Vagina (tissue), 2 donors: ENCODE results near the gene HRH1. TPM values are rescaled to one million over a fixed set of nuclear protein-coding genes. Genes with fewer than 3 reads are reported as not detected.

ENCODE experiments used
- DNase-seq, 2 donors: peaks; one replicate each; pipeline ENCODE4 v3.0.0-alpha.2; 2017; ENCODE audit errors: extremely low spot score in 2 of 2
- H3K27ac ChIP-seq: fragments of 200-600 bp; sonication (generic); one replicate; pipeline ENCODE4 v1.5.1; 2019
- H3K27me3 ChIP-seq: fragments of 200-600 bp; sonication (generic); one replicate; pipeline ENCODE4 v1.5.1; 2019
- H3K36me3 ChIP-seq, 2 donors: fragments of 200-600 bp; sonication (generic); one replicate each; pipeline ENCODE4 v1.5.1; 2017 to 2019
- H3K4me1 ChIP-seq: fragments of 200-600 bp; sonication (generic); one replicate; pipeline ENCODE4 v1.5.1; 2019
- H3K4me3 ChIP-seq, 2 donors: fragments of 200-600 bp; sonication (generic); 1 replicate in 1 of 2; 2 replicates in 1 of 2; pipeline ENCODE4 v1.5.1; 2016 to 2019
- H3K9me3 ChIP-seq: fragments of 200-600 bp; sonication (generic); one replicate; pipeline ENCODE4 v1.5.1; 2019
- CTCF ChIP-seq, 3 experiments: fragments of 450-650 bp in 2 of 3; fragments of 200-600 bp in 1 of 3; sonication (generic) in 1 of 3; IDR thresholded peaks; one replicate each; pipeline ENCODE4 v1.5.1; 2017 to 2019; ENCODE audit warnings: antibody characterized with exemption in 3 of 3, mild to moderate bottlenecking in 2 of 3, moderate library complexity in 2 of 3
- POLR2A ChIP-seq, 2 donors: fragments of 450-650 bp; IDR thresholded peaks; one replicate each; pipeline ENCODE4 v1.6.1; 2017; ENCODE audit warnings: antibody characterized with exemption in 2 of 2, mild to moderate bottlenecking in 2 of 2, moderate library complexity in 2 of 2
- POLR2AphosphoS5 ChIP-seq, 2 donors: sonication (generic); formaldehyde crosslinking; IDR thresholded peaks; one replicate each; pipeline ENCODE4 v1.9.0; 2017; ENCODE audit warnings: antibody characterized with exemption in 2 of 2, mild to moderate bottlenecking in 2 of 2, low read depth in 1 of 2; ENCODE audit not compliant: insufficient read depth in 1 of 2
- intact Hi-C: fragments of 100-400 bp; cut with DNase I; formaldehyde crosslinking; loops from one replicate; pipeline ENCODE4 v1.15.1; 2023
- total RNA-seq: library from RNA; depleted of rRNA; stranded (reverse); fragments of >200 nt; gene quantifications from one replicate; pipeline ENCODE4 v1.2.3, GENCODE V29; 2016

The HRH1 gene
- total RNA-seq, 1 donor from 2014 or later: 9.3 TPM

GRCh38 chr3:11273891-11274291 is 119.6 kb downstream of the HRH1 start:
- no peak overlapping the region for H3K4me3 ChIP-seq
- no peak for DNase-seq
- H3K27me3 ChIP-seq: no peaks in the 10 kb centered on the region
- no peak overlapping the region for H3K27ac ChIP-seq
- H3K36me3 ChIP-seq: no peaks in the 10 kb centered on the region
- TF ChIP-seq POLR2A (IDR thresholded peaks at IDR 0.05): no peak
- no peak for TF ChIP-seq POLR2AphosphoS5 (IDR thresholded peaks at IDR 0.05; ENCODE audit: insufficient read depth in 1 of 2, low read depth in 1 of 2)
- intact Hi-C loops: no loop called here
- H3K4me1 ChIP-seq: peaks cover 21% of the 10 kb centered on the region
- H3K9me3 ChIP-seq: no peaks in the 10 kb centered on the region

GRCh38 chr3:11274566-11275142 is 120.4 kb downstream of the HRH1 start:
- TF ChIP-seq POLR2AphosphoS5 (IDR thresholded peaks at IDR 0.05; ENCODE audit: insufficient read depth in 1 of 2, low read depth in 1 of 2) (no peak), CTCF (IDR thresholded peaks at IDR 0.05) (no peak), POLR2A (IDR thresholded peaks at IDR 0.05) (no peak)
- no peaks in the 10 kb centered on the region for H3K27me3 ChIP-seq
- peaks cover 21% of the 10 kb centered on the region for H3K4me1 ChIP-seq
- no peak overlapping the region for H3K4me3 ChIP-seq
- intact Hi-C loops: no loop called here
- H3K27ac ChIP-seq: no peak overlapping the region
- DNase-seq: no peak
- no peaks in the 10 kb centered on the region for H3K9me3 ChIP-seq
- no peaks in the 10 kb centered on the region for H3K36me3 ChIP-seq

DNA sequence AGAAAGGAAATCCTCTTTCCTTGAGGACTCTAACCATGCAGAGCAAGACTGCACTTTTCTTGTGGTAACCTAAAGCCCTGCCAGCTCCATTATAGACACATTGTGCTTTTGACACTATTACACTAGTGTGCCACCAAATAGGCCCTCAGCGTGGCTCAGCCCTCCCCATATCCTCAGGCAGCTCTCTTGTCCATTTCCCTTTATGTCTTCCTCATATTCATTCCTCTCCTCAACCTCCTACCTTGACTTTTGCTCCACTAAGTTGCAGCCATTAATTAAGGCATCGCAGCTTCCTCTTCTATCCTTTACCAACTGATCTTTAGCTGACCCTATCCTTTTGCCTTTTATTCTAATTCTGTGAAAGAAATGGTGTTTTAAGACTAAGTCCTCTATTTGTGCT is 121.6 kb downstream of the HRH1 start:
- no peaks in the 10 kb centered on the region for H3K36me3 ChIP-seq

GRCh38 chr3:11276901-11277300 is 122.6 kb downstream of the HRH1 start:
- Histone ChIP-seq H3K9me3 (no peaks in the 10 kb centered on the region), H3K36me3 (no peaks in the 10 kb centered on the region), H3K4me3 (no peak overlapping the region), H3K27ac (no peak overlapping the region), H3K4me1 (peaks cover 22% of the 10 kb centered on the region), H3K27me3 (no peaks in the 10 kb centered on the region)
- no peak for TF ChIP-seq POLR2A (IDR thresholded peaks at IDR 0.05)
- no peak for TF ChIP-seq CTCF (IDR thresholded peaks at IDR 0.05)
- no peak for TF ChIP-seq POLR2AphosphoS5 (IDR thresholded peaks at IDR 0.05; ENCODE audit: insufficient read depth in 1 of 2, low read depth in 1 of 2)
- intact Hi-C loops: no loop called here
- DNase-seq: no peak

More for the DNA sequence above, 121.6 kb downstream of the HRH1 start:
- no peak overlapping the region for H3K27ac ChIP-seq
- H3K27me3 ChIP-seq: no peaks in the 10 kb centered on the region
- no peaks in the 10 kb centered on the region for H3K9me3 ChIP-seq
- no peak for TF ChIP-seq POLR2A (IDR thresholded peaks at IDR 0.05)
- TF ChIP-seq POLR2AphosphoS5 (IDR thresholded peaks at IDR 0.05; ENCODE audit: insufficient read depth in 1 of 2, low read depth in 1 of 2): no peak
- no peak for TF ChIP-seq CTCF (IDR thresholded peaks at IDR 0.05)
- H3K4me1 ChIP-seq: peaks cover 21% of the 10 kb centered on the region
- DNase-seq: no peak
- intact Hi-C loops: no loop called here
- no peak overlapping the region for H3K4me3 ChIP-seq

GRCh38 chr3:11282250-11283138 is 128.2 kb downstream of the HRH1 start:
- no peak for DNase-seq
- H3K27ac ChIP-seq: peak overlapping the region; percentile 31
- no peaks in the 10 kb centered on the region for H3K27me3 ChIP-seq
- no peaks in the 10 kb centered on the region for H3K9me3 ChIP-seq
- no peaks in the 10 kb centered on the region for H3K36me3 ChIP-seq
- peaks cover 26% of the 10 kb centered on the region for H3K4me1 ChIP-seq
- no peak for TF ChIP-seq CTCF (IDR thresholded peaks at IDR 0.05)
- TF ChIP-seq POLR2AphosphoS5 (IDR thresholded peaks at IDR 0.05; ENCODE audit: insufficient read depth in 1 of 2, low read depth in 1 of 2): peak in 1 of 2 donors; percentile 33
- TF ChIP-seq POLR2A (IDR thresholded peaks at IDR 0.05): no peak
- no peak overlapping the region for H3K4me3 ChIP-seq
- intact Hi-C loops: no loop called here
